Transverse colon (tissue), 4 donors: Measurements from ENCODE around the gene ACD. TPM values are rescaled to one million over a fixed set of nuclear protein-coding genes. Genes with fewer than 3 reads are reported as not detected.

Experiments used
- DNase-seq: peaks from one replicate; pipeline ENCODE4 v3.0.0-alpha.2; 2019
- H3K27ac ChIP-seq, 4 donors: fragments of 200-600 bp; sonication (generic); 2 replicates each; pipeline ENCODE4 v1.5.1; 2016 to 2018; ENCODE audit warnings: inconsistent platforms in 4 of 4
- H3K27me3 ChIP-seq: fragments of 200-600 bp; sonication (generic); 2 replicates; pipeline ENCODE4 v1.5.1; 2017; ENCODE audit warnings: inconsistent platforms
- H3K36me3 ChIP-seq, 4 donors: fragments of 200-600 bp; sonication (generic); 2 replicates each; pipeline ENCODE4 v1.5.1; 2017 to 2019; ENCODE audit warnings: inconsistent platforms in 4 of 4
- H3K4me1 ChIP-seq, 4 donors: fragments of 200-600 bp; sonication (generic); 2 replicates each; pipeline ENCODE4 v1.5.1; 2017 to 2020; ENCODE audit warnings: inconsistent platforms in 4 of 4
- H3K4me3 ChIP-seq, 4 donors: fragments of 200-600 bp; sonication (generic); 1 replicate in 1 of 4; 2 replicates in 3 of 4; pipeline versions ENCODE4 v1.5.1 to v1.6.1; 2017 to 2019; ENCODE audit warnings: inconsistent platforms in 4 of 4
- H3K9me3 ChIP-seq, 2 donors: fragments of 200-600 bp; sonication (generic); 2 replicates each; pipeline ENCODE4 v1.5.1; 2017 to 2019; ENCODE audit warnings: inconsistent platforms in 2 of 2
- CTCF ChIP-seq, 5 experiments: fragments of 200-600 bp in 3 of 5; fragments of 450-650 bp in 2 of 5; sonication (generic) in 3 of 5; IDR thresholded peaks; 1 replicate in 2 of 5; 2 replicates in 3 of 5; pipeline ENCODE4 v1.5.1; 2016 to 2017; ENCODE audit warnings: antibody characterized with exemption in 5 of 5, inconsistent platforms in 3 of 5, mild to moderate bottlenecking in 2 of 5, moderate library complexity in 1 of 5
- EP300 ChIP-seq: sonication (generic); formaldehyde crosslinking; IDR thresholded peaks from one replicate; pipeline ENCODE4 v1.6.1; 2017; ENCODE audit warnings: antibody characterized with exemption, low read depth
- POLR2A ChIP-seq: fragments of 450-650 bp; IDR thresholded peaks from one replicate; pipeline ENCODE4 v1.6.1; 2016; ENCODE audit warnings: antibody characterized with exemption, mild to moderate bottlenecking, moderate library complexity
- POLR2AphosphoS5 ChIP-seq, 3 donors: sonication (generic); formaldehyde crosslinking; IDR thresholded peaks; one replicate each; pipeline ENCODE4 v1.6.1; 2016; ENCODE audit warnings: antibody characterized with exemption in 3 of 3
- WGBS, 2 donors: methylation state at CpG; one replicate each; pipeline ENCODE4 v1.1.5; 2018; ENCODE audit warnings: low coverage in 1 of 2; 5-methylcytosine and 5-hydroxymethylcytosine counted together
- in situ Hi-C, 4 donors: fragments of 200-750 bp; cut with MboI; loops; one replicate each; pipeline versions ENCODE4 v1.15.0 to v1.15.1; 2017; ENCODE audit warnings: low sequenced_read_pairs in 3 of 4, low pct_ligation_motif_present in 1 of 4, low pct_unique_long_range_greater_than_20kb in 1 of 4
- intact Hi-C: fragments of 100-400 bp; cut with DNase I; formaldehyde crosslinking; loops from one replicate; pipeline ENCODE4 v1.15.1; 2023; ENCODE audit warnings: low total_unique reads
- total RNA-seq, 4 donors: library from RNA; depleted of rRNA; stranded (reverse); fragments of >200 nt; gene quantifications; one replicate each; pipeline ENCODE4 v1.1.0, GENCODE V29; 2016

The ACD gene
- total RNA-seq, 4 donors from 2014 or later: 2.0 to 76.3 (median 15.7) TPM

- no peak for DNase-seq
- TF ChIP-seq POLR2AphosphoS5 (IDR thresholded peaks at IDR 0.05) (no peak), CTCF (IDR thresholded peaks at IDR 0.05) (no peak), EP300 (no peak), POLR2A (no peak)
- no peak overlapping the region for H3K4me3 ChIP-seq
- no peaks in the 10 kb centered on the region for H3K9me3 ChIP-seq
- no peak overlapping the region for H3K27ac ChIP-seq
- H3K27me3 ChIP-seq: no peaks in the 10 kb centered on the region
- peaks cover 21 to 31% (median 29%) of the 10 kb centered on the region in 4 donors for H3K4me1 ChIP-seq
- 93% methylated on average over 34 of the region's 34 CpGs; no CpG with 5 or more reads in 1 of the 2 donors for WGBS, 2 donors
- intact Hi-C loops: no loop called here
- in situ Hi-C loops: loop anchor here in 3 of 4 donors (10.0 to 25.0 kb wide), 2 partner anchors 100 to 137 kb away; partner anchors contain the start of genes CTCF (in 2 of the 3) and RIPOR1 (in 1 of the 3)
- H3K36me3 ChIP-seq: no peaks in the 10 kb centered on the region
Measured at GRCh38 chr16:67661886-67662652, 2.0 kb upstream of the ACD start.

- Histone ChIP-seq H3K27ac (peak overlapping the region; percentile 93 to 99 (median 95)), H3K9me3 (no peaks in the 10 kb centered on the region), H3K27me3 (no peaks in the 10 kb centered on the region), H3K36me3 (no peaks in the 10 kb centered on the region), H3K4me1 (peaks cover 20 to 25% (median 24%) of the 10 kb centered on the region in 4 donors), H3K4me3 (peak overlapping the region; percentile 32 to 84 (median 66))
- DNase-seq: no peak
- TF ChIP-seq POLR2AphosphoS5 (IDR thresholded peaks at IDR 0.05) (no peak), CTCF (IDR thresholded peaks at IDR 0.05) (no peak), POLR2A (no peak), EP300 (no peak)
- 13% methylated on average over 39 of the region's 39 CpGs; no CpG with 5 or more reads in 1 of the 2 donors for WGBS, 2 donors
- in situ Hi-C loops: loop anchor here in 3 of 4 donors (10.0 to 25.0 kb wide), 2 partner anchors 99 to 136 kb away; partner anchors contain the start of genes CTCF (in 2 of the 3) and RIPOR1 (in 1 of the 3)
- intact Hi-C loops: no loop called here
Measured at GRCh38 chr16:67661101-67661761, 1.2 kb upstream of the ACD start.

GRCh38 chr16:67660564-67661028 is 536 bp upstream of the ACD start, which contains the start of gene PARD6A:
TSS of gene PARD6A (plus strand) at chr16:67660960. CDS start at chr16:67661039, 79 bp downstream.
- 1% methylated on average over 36 of the region's 48 CpGs; no CpG with 5 or more reads in 1 of the 2 donors for WGBS, 2 donors
- DNase-seq: peak; percentile 95
- H3K27me3 ChIP-seq: peaks cover 3% of the 10 kb centered on the region
- no peaks in the 10 kb centered on the region for H3K36me3 ChIP-seq
- peaks cover 13 to 19% (median 18%) of the 10 kb centered on the region in 4 donors for H3K4me1 ChIP-seq
- peak within 1 kb of the TSS; percentile 63 to 84 (median 77) for H3K4me3 ChIP-seq
- intact Hi-C loops (no loop called here), in situ Hi-C loops (loop anchor here in 3 of 4 donors (10.0 to 25.0 kb wide), 2 partner anchors 98 to 136 kb away; partner anchors contain the start of genes CTCF (in 2 of the 3) and RIPOR1 (in 1 of the 3))
- TF ChIP-seq POLR2A (peak; percentile 53), CTCF (IDR thresholded peaks at IDR 0.05) (no peak), EP300 (no peak), POLR2AphosphoS5 (IDR thresholded peaks at IDR 0.05) (no peak)
- H3K9me3 ChIP-seq: no peaks in the 10 kb centered on the region
- peak within 1 kb of the TSS; percentile 93 to 99 (median 95) for H3K27ac ChIP-seq
